ENCODE results near the gene P2RX5.

Gene P2RX5

DNA sequence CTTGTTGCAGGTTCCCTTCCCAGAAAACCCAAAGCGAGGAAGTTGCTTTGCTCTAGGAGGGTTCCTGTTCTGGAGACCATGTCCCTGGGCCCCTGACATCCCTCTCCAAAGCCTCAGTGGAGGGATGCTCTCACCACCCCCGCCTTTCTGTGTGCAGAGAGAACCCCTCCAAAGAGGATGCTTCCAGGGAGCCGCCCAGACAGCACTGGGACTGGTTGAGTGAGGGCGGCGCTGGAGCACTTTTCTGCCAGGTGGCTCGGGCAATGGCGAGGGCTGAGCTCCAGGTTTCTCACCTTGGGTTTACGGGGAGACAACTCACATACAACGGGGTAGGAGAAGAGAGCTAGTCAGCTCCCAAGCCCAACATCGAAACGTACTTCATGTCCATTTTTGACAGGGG lies 20.1 kb downstream of the P2RX5 start:
- Histone ChIP-seq H3K4me3 (no peak overlapping the region), H3K36me3 (peaks cover 68% of the 10 kb centered on the region), H3K9ac (no peak overlapping the region), H3K4me2 (no peak overlapping the region), H3K9me3 (no peaks in the 10 kb centered on the region), H3K27ac (no peak overlapping the region), H3K4me1 (no peaks in the 10 kb centered on the region), H3K27me3 (no peaks in the 10 kb centered on the region), H4K20me1 (peaks cover 29% of the 10 kb centered on the region; the same call in 1 of the 2 replicates)
- TF ChIP-seq Cebpa-rat (IDR thresholded peaks at IDR 0.05), result no peak

DNA sequence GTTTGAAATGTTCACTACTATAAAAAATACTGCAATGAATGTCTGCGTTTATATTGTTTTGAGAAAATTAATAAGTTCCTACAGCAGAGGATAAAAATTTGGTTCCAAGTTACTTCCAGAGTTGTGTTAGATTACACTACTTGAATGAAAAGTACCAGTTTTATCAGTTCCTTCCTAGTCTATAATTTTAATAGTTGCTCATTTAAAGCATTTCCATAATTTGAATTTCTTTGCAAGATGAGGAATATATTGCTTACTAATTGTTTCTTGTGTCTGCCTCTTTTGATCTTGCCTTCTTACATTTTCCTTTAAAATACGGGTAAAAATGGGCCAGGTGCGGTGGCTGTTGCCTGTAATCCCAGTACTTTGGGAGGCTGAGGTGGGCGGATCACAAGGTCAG lies 23.4 kb downstream of the P2RX5 start:
- Histone ChIP-seq H4K20me1 (peaks cover 42% of the 10 kb centered on the region), H3K4me3 (no peak overlapping the region), H3K27ac (no peak overlapping the region), H3K4me2 (no peak overlapping the region), H3K9ac (no peak overlapping the region), H3K36me3 (peaks cover 56% of the 10 kb centered on the region), H3K4me1 (peaks cover 16% of the 10 kb centered on the region), H3K9me3 (no peaks in the 10 kb centered on the region), H3K27me3 (no peaks in the 10 kb centered on the region)
- TF ChIP-seq Cebpa-rat (IDR thresholded peaks at IDR 0.05), result no peak

DNA sequence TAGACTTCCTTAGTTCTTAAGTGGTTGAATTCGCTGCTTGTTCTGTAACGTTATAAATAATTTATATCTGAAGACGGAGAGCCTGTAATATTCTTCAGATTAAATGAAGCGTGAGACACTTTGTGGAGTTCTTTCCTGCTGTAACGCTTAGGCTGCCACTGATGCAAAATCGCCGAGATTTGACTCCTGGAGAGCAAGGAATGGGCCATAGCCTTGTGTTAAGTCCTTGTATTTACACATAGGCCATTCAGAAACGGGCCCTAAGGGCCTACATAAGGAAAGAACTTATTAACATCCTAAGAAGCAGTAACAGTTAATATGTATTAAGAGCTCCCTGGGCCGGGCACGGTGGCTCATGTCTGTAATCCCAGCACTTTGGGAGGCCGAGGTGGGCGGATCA lies 26.4 kb downstream of the P2RX5 start:
- peak overlapping the region; percentile 85 for H3K27ac ChIP-seq
- peak overlapping the region; percentile 90 for H3K9ac ChIP-seq
- no peaks in the 10 kb centered on the region for H3K27me3 ChIP-seq
- peak overlapping the region; percentile 93 for H3K4me2 ChIP-seq
- no peak for TF ChIP-seq Cebpa-rat (IDR thresholded peaks at IDR 0.05)
- H3K4me3 ChIP-seq, result peak overlapping the region; percentile 86
- H3K36me3 ChIP-seq, result peaks cover 44% of the 10 kb centered on the region
- no peaks in the 10 kb centered on the region for H3K9me3 ChIP-seq
- H4K20me1 ChIP-seq, result peaks cover 67% of the 10 kb centered on the region
- H3K4me1 ChIP-seq, result peaks cover 35% of the 10 kb centered on the region

DNA sequence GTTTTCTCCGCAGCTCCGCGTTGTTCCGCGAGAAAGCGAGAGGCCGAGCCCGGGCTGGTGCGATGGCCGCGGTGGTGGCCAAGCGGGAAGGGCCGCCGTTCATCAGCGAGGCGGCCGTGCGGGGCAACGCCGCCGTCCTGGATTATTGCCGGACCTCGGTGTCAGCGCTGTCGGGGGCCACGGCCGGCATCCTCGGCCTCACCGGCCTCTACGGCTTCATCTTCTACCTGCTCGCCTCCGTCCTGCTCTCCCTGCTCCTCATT lies 26.9 kb downstream of the P2RX5 start:
- no peak for TF ChIP-seq Cebpa-rat (IDR thresholded peaks at IDR 0.05)
- peaks cover 72% of the 10 kb centered on the region for H4K20me1 ChIP-seq

DNA sequence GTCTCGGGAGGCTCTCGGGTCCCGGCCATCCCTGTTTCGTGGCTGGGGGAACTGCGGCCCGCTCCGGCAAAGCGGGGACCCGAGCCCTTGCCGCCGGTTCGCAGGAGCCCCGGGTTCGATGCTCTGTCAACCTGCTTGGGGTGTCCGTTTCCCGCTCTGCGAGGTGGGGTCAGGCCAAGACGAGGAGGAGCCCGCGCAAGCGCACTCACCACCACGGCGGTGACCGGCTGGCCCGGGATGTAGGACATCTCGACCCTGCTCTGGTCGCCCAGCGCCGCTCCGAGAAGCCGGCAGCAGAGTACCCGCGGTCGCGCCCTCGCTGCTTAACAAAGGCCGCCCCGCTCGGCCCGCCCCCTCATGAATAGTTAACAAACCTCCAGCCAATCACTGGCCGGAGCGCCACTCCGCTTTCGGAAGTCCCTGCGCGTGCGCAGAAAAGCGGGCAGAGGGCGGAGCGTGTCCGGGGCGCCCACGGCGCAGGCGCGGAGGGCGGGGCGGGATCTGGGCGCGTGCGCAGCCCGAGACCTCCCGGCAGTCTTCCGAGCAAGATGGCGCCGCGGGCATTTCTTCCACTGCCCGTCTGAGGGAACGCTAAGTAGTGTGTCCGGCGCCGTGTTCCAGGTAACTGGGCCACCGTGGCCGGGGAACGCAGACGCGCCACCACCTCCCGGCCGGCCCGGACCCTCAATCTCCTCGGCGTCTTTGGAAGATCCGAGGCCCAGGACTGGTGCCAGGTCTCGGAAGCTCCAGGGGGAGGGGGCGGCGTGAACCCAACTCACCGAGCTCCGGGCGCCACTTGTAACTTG lies 27.5 kb downstream of the P2RX5 start, which contains the start of the genes EMC6 and TAX1BP3:
TSS of gene EMC6 (plus strand) at position 534 of the 806 bp plus-strand sequence. CDS start 335 bp downstream, outside the sequence.
TSS of gene TAX1BP3 (minus strand) at position 300 of the 806 bp plus-strand sequence. CDS start at position 248, 52 bp downstream.
- Histone ChIP-seq H3K27ac (peak within 1 kb of the TSS; percentile 85), H4K20me1 (peaks cover 72% of the 10 kb centered on the region)

More for the DNA sequence above, 26.9 kb downstream of the P2RX5 start:
- peak overlapping the region; percentile 85 for H3K27ac ChIP-seq
- peak overlapping the region; percentile 86 for H3K4me3 ChIP-seq
- H3K9me3 ChIP-seq, result no peaks in the 10 kb centered on the region
- peak overlapping the region; percentile 93 for H3K4me2 ChIP-seq
- H3K27me3 ChIP-seq, result no peaks in the 10 kb centered on the region
- peaks cover 35% of the 10 kb centered on the region for H3K4me1 ChIP-seq
- H3K9ac ChIP-seq, result peak overlapping the region; percentile 90
- peaks cover 49% of the 10 kb centered on the region for H3K36me3 ChIP-seq

DNA sequence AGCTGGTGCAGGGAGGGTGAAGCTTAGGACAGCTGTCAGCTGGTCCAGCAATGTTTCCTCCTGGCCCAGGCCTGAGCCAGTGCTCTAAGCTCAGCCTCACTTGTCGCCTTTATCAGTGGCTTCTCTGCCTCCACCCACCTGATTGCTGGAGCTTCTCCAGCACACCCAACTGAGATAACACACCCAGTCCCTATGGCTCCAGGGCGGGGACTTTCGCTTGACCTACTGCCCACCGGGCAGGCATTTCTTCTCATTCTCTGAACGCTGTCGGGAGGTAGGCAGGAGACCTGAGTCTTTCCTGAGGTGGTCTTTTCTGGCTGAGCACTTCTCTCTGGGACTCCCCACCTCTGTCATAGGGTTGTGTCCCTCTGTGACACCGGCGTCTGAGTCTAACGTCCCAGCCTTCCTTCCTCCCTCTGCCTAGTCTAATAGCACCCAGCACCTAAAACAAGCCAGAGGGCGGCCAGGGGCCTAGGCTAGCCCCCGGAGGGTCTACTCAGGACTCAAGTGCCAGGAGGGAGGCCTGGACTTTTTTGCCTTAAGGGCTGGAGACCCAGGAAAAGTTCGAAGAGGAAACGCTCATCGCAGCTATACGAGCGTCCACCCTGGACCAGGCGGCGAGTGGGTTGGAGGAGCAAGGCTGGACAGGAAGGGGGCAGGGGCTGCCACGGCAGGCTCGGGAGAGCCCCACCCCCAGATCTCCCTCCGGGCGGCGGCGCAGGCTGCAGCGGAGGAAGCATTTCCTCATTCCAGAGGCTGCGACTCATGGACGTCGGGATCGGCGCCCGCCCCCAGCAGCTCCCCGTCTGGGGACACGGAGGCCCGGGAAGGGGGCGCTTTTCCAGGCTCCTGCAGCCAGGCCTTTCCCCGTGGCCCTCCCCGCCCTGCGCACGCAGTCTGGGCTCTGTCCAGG lies 28.3 kb downstream of the P2RX5 start:
- H3K36me3 ChIP-seq, result peaks cover 52% of the 10 kb centered on the region
- H3K4me2 ChIP-seq, result peak overlapping the region; percentile 99
- TF ChIP-seq Cebpa-rat (IDR thresholded peaks at IDR 0.05), result no peak
- peaks cover 72% of the 10 kb centered on the region for H4K20me1 ChIP-seq
- H3K27me3 ChIP-seq, result no peaks in the 10 kb centered on the region
- H3K4me1 ChIP-seq, result peaks cover 35% of the 10 kb centered on the region
- H3K4me3 ChIP-seq, result peak overlapping the region; percentile 86
- peak overlapping the region; percentile 90 for H3K9ac ChIP-seq
- H3K9me3 ChIP-seq, result no peaks in the 10 kb centered on the region
- H3K27ac ChIP-seq, result peak overlapping the region; percentile 85

More for the DNA sequence above, 27.5 kb downstream of the P2RX5 start, which contains the start of the genes EMC6 and TAX1BP3:
- Histone ChIP-seq H3K4me2 (peak within 1 kb of the TSS; percentile 99), H3K4me1 (peaks cover 35% of the 10 kb centered on the region), H3K9ac (peak within 1 kb of the TSS; percentile 90), H3K9me3 (no peaks in the 10 kb centered on the region), H3K4me3 (peak within 1 kb of the TSS; percentile 86), H3K36me3 (peaks cover 52% of the 10 kb centered on the region), H3K27me3 (no peaks in the 10 kb centered on the region)
- TF ChIP-seq Cebpa-rat (IDR thresholded peaks at IDR 0.05), result no peak

DNA sequence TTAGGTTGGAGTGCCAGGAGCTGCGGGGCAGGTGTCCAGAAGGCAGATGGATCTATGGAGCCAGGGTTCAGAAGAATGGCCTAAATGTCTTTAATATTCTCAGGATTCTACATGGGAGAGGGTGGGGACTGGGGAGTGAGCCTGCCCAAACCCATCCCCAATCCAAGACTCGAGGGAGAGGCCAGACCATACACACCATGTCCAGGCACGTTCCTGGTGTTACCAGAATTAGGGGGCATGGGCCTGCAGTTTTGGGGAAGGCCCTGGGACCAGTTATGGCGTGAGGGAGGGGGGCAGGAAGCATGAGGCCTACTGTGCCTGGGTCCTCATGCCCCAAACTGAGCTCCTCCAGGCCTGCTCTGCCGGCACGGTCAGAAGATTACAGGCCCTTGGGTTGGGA lies 29.4 kb downstream of the P2RX5 start:
- Histone ChIP-seq H3K4me1 (peaks cover 35% of the 10 kb centered on the region), H3K36me3 (peaks cover 54% of the 10 kb centered on the region), H3K27me3 (no peaks in the 10 kb centered on the region), H4K20me1 (peaks cover 63% of the 10 kb centered on the region), H3K27ac (no peak overlapping the region), H3K4me3 (no peak overlapping the region), H3K4me2 (peak overlapping the region; percentile 99), H3K9me3 (no peaks in the 10 kb centered on the region), H3K9ac (0 out of 2 replicates have a peak overlapping the region, but pooled peaks have one; percentile 15)
- no peak for TF ChIP-seq Cebpa-rat (IDR thresholded peaks at IDR 0.05)

DNA sequence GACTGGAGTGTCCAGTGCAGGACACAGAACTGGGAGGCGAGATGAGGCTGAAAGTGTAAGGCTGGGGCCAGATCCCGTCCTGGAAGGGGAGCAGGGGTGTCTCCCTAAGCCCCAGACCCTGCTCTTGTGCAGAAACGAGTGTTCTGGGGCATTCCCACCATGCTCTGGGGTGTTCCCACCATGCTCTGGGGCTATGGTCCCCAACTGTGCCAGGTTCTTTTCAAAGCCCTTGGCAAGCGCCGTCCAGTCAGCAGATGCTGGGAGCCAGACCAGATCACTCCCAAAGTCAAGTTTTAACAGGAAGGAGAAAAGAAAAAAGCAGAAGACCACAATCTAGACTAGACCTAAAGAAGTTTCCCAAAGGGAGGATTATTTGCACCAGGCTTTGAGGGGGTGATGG lies 30.1 kb downstream of the P2RX5 start:
- Histone ChIP-seq H4K20me1 (peaks cover 56% of the 10 kb centered on the region), H3K4me3 (no peak overlapping the region), H3K27ac (no peak overlapping the region), H3K9me3 (no peaks in the 10 kb centered on the region), H3K9ac (0 out of 2 replicates have a peak overlapping the region, but pooled peaks have one; percentile 15), H3K27me3 (no peaks in the 10 kb centered on the region), H3K36me3 (peaks cover 54% of the 10 kb centered on the region), H3K4me1 (peaks cover 35% of the 10 kb centered on the region), H3K4me2 (0 out of 2 replicates have a peak overlapping the region, but pooled peaks have one; percentile 99)
- no peak for TF ChIP-seq Cebpa-rat (IDR thresholded peaks at IDR 0.05)

DNA sequence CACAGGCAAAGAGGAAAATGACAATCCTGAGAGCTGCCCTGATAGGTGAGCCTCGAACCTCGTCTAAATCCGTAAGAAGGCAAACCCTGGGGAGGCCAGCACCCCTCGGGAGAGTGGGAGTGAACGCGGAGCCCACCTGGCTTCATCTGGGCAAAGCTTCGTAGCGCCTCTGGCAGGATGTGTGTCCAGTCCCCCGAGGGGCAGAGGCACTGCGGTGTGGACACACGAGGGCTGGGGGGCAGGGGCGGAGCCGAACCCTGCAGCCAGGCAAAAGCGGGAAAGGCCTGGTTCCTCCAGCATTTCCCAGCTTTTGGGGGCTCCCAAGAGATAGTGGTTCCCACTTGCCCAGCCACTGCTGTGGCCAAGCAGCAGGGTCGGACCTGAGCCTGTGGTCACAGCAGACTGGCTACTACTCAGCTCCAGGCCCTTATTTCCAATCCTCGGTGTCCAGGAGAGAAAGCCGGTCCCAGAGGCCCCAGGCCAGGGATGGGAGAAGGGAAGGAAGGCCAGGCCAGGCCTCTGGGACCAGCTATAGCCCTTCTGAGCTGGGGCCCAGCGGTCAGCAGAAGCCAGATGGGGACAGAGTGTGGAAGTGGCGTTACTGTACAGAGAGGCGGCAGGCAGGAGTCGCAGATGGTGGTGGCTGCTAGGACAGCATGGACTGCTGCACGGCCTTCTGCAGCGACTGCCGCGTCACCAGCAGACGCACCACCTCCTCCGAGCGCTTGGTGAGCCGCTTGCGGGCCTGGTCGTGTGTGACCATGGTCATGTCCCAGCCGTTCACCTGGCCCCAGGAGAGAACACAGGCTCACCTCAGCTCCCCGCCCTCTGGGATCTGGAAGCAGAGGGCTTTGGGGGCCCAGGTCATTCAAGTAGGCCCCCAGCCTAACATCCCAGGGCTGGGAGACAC lies 32.6 kb downstream of the P2RX5 start:
- peaks cover 62% of the 10 kb centered on the region for H3K36me3 ChIP-seq
- H3K4me1 ChIP-seq, result peaks cover 22% of the 10 kb centered on the region
- no peaks in the 10 kb centered on the region for H3K27me3 ChIP-seq
- no peak overlapping the region for H3K4me2 ChIP-seq
- H3K9me3 ChIP-seq, result no peaks in the 10 kb centered on the region
- TF ChIP-seq Cebpa-rat (IDR thresholded peaks at IDR 0.05), result no peak
- peaks cover 35% of the 10 kb centered on the region for H4K20me1 ChIP-seq
- no peak overlapping the region for H3K4me3 ChIP-seq
- H3K27ac ChIP-seq, result no peak overlapping the region
- no peak overlapping the region for H3K9ac ChIP-seq

Data from BLaER1 (cell line).